Measurements from ENCODE around the gene ARL3. TPM values are rescaled to one million over a fixed set of nuclear protein-coding genes. Genes with fewer than 3 reads are reported as not detected.
"Not testable (repeated sequence)": the region's sequence is repeated elsewhere in the genome, so short reads cannot be mapped to it uniquely, and the experiment has no call there.

ARL3 gene
- total RNA-seq (2014; rRNA removed; shearing (Covaris generic)), result 11.1 and 17.9 TPM in 2 replicates

- peak; percentile 97 for DNase-seq (ENCODE audit: low spot score)
Measured at GRCh38 chr10:102713814-102714620, at the start of gene ARL3. Gene ARL3 (minus strand): TSS chr10:102714397. CDS start chr10:102714275, 122 bp downstream.

- no peak for DNase-seq (ENCODE audit: low spot score)
Measured at GRCh38 chr10:102763037-102763607, 48.9 kb upstream of the ARL3 start.

- no peak for DNase-seq (ENCODE audit: low spot score)
Measured at GRCh38 chr10:102762401-102763015, 48.3 kb upstream of the ARL3 start.

GRCh38 chr10:102761981-102762380, 47.8 kb upstream of the ARL3 start:
- no peak for DNase-seq (ENCODE audit: low spot score)

- DNase-seq (ENCODE audit: low spot score), result no peak
Measured at GRCh38 chr10:102759497-102760210, 45.5 kb upstream of the ARL3 start.

- DNase-seq (ENCODE audit: low spot score), result not testable (repeated sequence)
Measured at GRCh38 chr10:102758933-102759262, 44.7 kb upstream of the ARL3 start.

- DNase-seq (ENCODE audit: low spot score), result no peak
Measured at GRCh38 chr10:102758240-102758932, 44.2 kb upstream of the ARL3 start.

GRCh38 chr10:102757323-102757722, 43.1 kb upstream of the ARL3 start:
- no peak for DNase-seq (ENCODE audit: low spot score)

GRCh38 chr10:102753718-102754117, 39.5 kb upstream of the ARL3 start:
- no peak for DNase-seq (ENCODE audit: low spot score)

GRCh38 chr10:102752934-102753664, 38.9 kb upstream of the ARL3 start:
- peak; percentile 50 for DNase-seq (ENCODE audit: low spot score)

- DNase-seq (ENCODE audit: low spot score), result no peak
Measured at GRCh38 chr10:102752266-102752930, 38.2 kb upstream of the ARL3 start.

- no peak for DNase-seq (ENCODE audit: low spot score)
Measured at GRCh38 chr10:102745157-102745556, 31.0 kb upstream of the ARL3 start.

- DNase-seq (ENCODE audit: low spot score), result no peak
Measured at GRCh38 chr10:102744374-102745051, 30.3 kb upstream of the ARL3 start.

- DNase-seq (ENCODE audit: low spot score), result peak; percentile 99
Measured at GRCh38 chr10:102743588-102744373, 29.6 kb upstream of the ARL3 start, which contains the start of gene WBP1L. Gene WBP1L (plus strand): TSS chr10:102743948. CDS start chr10:102744054, 106 bp downstream.

GRCh38 chr10:102743078-102743587, 28.9 kb upstream of the ARL3 start:
- DNase-seq (ENCODE audit: low spot score), result no peak

- DNase-seq (ENCODE audit: low spot score), result not testable (repeated sequence)
Measured at GRCh38 chr10:102742313-102742712, 28.1 kb upstream of the ARL3 start.

- DNase-seq (ENCODE audit: low spot score), result no peak
Measured at GRCh38 chr10:102741726-102742237, 27.6 kb upstream of the ARL3 start.

- no peak for DNase-seq (ENCODE audit: low spot score)
Measured at GRCh38 chr10:102740229-102740628, 26.0 kb upstream of the ARL3 start.
